HG03442 (cell line): ENCODE data around the gene CDK14.
A peak's percentile ranks its signal among the peaks of the same experiment; 100 is the strongest.

ENCODE experiments used
- ATAC-seq: cut with Tn5 transposase; IDR thresholded peaks from one replicate; pipeline ENCODE4 v1.9.1; 2021; ENCODE audit warnings: mild to moderate bottlenecking, moderate library complexity; ENCODE audit not compliant: unreplicated experiment

The CDK14 gene

GRCh38 chr7:90677486-90678404 lies 81.6 kb downstream of the CDK14 start:
- ATAC-seq: no peak

- no peak for ATAC-seq
Observed at GRCh38 chr7:90678986-90679385, 82.9 kb downstream of the CDK14 start.

DNA sequence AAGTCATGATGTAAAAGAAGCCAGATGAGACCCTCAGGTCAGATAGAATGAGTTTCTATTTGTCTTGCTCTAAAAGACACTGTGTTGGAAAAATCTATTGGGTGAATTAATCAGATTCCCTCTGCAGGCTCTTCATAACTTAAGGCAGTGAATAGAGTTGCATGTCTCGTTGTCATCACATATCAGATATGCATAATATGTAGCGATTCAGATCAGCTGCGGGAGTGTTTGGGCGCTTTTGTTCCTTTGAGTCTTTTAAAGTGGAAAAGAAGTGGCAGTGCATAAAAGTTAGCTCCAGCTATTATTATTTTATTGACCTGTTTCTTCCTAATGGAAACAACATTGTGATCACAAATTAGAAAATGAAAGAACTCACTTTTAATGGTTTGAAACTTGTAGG lies 84.4 kb downstream of the CDK14 start:
- ATAC-seq: no peak

- no peak for ATAC-seq
Observed at GRCh38 chr7:90681336-90682022, 85.4 kb downstream of the CDK14 start.

DNA sequence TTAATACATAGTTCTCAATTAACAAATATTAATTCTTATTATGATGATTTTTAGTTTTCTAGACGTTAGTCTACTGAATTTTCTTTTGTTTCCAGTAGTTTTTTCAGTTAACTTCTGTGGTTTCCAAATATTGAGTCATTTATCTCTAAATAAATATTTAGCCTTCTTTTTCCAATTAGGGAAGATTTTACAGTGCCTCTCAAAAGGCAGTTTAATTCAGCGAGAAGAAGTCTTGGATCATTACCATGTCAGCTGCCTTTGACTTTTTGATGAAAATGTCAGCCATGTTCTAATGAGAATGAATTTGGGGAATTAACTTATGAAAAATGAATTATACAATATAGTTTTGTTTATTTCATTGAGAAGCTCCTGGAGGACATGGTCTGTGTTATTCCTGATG lies 90.0 kb downstream of the CDK14 start:
- ATAC-seq: no peak

GRCh38 chr7:90688810-90689209 lies 92.7 kb downstream of the CDK14 start:
- no peak for ATAC-seq

- no peak for ATAC-seq
Observed at GRCh38 chr7:90689260-90689659, 93.1 kb downstream of the CDK14 start.

- ATAC-seq: no peak
Observed at GRCh38 chr7:90690159-90690858, 94.2 kb downstream of the CDK14 start.

- no peak for ATAC-seq
Observed at GRCh38 chr7:90692396-90692795, 96.3 kb downstream of the CDK14 start.

DNA sequence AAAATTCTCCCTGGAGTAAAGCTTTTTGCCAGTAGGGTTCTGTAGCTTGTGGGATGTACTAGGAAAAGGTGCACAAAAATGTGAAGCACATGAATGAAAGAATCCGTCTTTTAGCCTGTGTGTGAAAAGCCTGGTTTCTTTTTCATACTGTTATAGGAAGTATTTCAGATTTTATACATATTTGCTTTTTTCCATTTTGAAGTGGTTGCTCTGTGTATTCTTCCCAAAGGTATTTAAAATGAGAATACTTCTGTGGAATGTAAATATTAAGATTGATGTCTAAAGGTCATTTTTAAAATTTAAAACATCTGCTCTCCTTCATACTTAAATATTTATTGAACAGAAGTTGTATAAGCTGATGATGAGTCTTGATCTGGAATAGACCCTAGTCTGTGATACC lies 96.8 kb downstream of the CDK14 start:
- no peak for ATAC-seq

- ATAC-seq: no peak
Observed at GRCh38 chr7:90693939-90694338, 97.8 kb downstream of the CDK14 start.

DNA sequence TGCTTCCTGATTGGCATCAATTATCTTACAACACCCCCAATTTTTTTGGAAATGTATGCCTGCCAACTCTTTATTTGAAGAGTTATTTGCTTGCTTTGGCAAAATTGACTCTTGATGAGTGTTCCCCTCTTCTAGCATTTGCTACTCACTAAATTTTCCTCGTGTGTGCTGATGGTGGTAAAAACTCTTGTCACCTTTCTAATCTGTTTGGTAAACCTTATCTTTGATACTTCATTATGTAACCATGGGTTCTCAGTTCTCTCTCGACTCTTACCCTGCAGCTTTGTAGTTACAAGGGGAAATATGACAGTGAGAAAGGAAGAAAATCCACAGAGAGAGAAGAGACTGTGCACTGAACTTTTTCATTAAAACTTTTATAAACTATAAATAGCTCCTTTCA lies 102.5 kb downstream of the CDK14 start:
- no peak for ATAC-seq

DNA sequence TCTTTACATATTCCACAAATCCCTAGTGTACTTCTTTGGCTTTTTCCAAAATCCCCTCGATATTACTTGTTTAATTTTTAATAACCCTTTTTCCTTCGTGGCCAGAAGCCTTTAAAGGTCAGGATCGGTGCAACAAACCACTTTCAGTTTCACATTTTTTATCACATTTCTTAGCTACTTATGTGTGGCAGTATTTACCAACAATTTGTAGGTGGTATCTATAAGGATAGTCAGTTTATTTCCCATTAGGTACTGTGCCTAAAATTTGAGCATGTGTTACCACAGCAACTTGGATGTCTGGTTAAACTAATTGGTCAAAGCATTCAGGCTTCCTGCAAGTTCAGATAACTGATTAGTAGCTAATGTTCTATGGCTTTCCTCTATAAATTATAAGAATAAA lies 104.9 kb downstream of the CDK14 start:
- ATAC-seq: peak; percentile 68

GRCh38 chr7:90701771-90702170 lies 105.7 kb downstream of the CDK14 start:
- no peak for ATAC-seq

GRCh38 chr7:90705391-90706071 lies 109.4 kb downstream of the CDK14 start:
- ATAC-seq: no peak

DNA sequence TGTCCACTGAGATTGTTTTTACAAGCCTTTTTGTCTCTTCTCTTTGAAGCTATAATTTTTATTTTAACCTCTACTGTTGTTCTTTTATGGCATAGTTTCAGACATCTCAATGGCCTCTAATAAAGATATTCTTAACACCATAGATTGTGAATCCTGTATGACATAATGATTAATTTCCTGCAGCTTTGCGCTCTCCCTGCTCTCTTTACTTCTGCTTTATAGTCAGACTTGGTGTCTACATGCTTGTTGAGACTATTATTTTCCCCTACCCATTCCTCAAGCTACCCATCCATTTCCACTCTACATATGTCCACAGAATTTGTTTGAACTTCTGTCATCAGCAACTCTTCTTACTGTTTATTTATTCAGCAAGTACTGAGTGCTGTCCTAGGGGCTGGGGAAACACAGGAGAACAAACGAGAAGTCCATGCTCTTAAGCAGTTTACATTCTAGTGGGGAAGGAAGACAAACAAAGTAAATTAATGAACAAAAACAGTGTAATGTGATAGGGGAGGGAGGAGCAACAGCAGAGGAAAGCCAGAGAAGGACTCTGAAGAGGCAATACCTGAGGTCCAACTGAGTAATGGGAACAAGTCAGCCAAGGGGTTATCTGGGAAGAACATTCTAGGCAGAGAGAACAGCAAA lies 110.1 kb downstream of the CDK14 start:
- ATAC-seq: no peak

DNA sequence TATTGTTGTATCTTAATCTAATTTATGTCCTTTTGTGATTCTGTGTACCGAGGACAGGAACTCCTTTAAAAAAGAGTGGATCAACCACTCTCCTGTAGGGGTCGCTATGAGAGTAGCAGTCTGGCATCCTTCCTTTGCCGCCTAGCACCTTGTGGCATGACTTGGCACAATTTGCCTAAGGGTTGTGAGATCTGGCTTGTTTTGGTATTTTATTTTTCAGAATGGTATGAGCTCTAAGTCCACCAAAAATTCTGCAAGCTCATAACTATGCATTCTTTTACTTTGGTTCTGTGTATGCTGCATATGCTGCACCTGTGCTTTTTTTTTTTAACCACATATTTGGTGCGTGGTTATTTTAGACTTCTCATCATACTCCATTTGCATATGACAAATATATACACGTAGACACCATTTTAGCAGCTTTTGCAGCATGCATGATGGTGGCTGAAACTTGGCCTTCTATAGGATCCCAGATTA lies 112.8 kb downstream of the CDK14 start:
- peak; percentile 67 for ATAC-seq

DNA sequence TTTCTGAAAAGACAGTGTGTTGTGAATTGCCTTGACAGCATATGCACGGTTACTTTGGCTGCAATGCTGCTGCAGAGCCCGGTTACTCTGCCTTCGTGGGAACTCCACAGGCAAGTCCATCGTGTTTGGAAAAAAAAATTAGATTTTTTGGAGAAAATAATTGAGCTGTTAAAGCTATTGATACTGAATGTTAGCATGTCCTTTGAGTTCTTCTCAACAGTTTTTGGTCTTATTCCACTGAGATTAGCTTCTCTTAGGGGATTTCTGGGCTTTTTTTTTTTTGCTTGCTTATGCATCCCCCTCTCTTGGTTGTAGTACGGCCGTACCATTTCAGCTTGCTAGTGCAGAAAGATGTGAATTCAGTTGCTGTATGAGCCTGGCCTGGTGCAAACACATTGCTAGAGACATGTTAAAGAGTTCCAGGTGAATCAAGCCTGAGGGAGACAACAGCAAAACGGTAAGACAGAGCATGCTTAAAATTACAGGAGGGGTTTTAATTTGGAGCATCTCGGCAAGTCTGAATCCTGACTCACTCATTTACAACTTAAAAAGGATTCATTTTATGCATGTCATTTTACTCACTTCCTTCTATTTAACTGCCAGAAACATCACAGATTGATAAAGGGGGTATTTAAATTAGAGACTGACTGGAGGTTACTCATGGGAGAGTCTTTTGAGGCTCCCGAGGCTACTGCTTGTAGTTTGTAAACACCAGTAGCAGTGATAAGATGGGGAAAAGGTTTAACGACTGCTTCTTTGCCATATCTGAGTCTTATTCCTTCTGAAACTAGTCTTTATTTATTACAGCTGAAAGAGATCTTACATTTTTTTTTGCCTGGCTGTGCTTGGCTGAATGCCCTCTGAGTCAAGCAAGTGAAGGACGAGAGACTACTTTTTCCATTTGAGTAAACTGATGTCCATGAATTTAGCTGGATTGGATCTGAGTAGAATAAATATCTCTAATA lies 113.7 kb downstream of the CDK14 start:
- ATAC-seq: peak; percentile 38

DNA sequence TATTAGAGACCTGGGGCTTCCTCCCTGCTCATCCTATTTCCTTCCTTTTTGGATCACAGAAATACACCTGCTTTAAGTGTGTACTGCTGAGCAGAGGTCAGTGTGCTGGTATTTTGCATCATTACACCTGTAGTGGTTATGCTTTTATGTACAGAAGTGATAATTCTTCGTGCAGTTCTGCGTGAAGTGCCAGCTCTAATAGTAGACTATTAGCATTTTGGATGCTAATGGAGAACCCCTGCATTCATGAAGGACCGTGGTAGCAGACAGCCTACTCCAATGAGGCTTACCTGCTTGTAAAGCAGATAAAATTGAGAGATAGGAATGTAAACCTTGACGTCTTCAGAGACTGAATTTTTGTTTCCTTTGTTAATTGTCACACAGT lies 114.3 kb downstream of the CDK14 start:
- no peak for ATAC-seq
